ENCODE results near the gene SEMA4D. TPM values are rescaled to one million over a fixed set of nuclear protein-coding genes. Genes with fewer than 3 reads are reported as not detected.

SEMA4D gene
- total and polyA plus RNA-seq, 2 of the 13 experiments (the other 11 are each of a cell fraction or from before 2014, with no cell fraction given), result 0.13 to 0.16 TPM

DNA sequence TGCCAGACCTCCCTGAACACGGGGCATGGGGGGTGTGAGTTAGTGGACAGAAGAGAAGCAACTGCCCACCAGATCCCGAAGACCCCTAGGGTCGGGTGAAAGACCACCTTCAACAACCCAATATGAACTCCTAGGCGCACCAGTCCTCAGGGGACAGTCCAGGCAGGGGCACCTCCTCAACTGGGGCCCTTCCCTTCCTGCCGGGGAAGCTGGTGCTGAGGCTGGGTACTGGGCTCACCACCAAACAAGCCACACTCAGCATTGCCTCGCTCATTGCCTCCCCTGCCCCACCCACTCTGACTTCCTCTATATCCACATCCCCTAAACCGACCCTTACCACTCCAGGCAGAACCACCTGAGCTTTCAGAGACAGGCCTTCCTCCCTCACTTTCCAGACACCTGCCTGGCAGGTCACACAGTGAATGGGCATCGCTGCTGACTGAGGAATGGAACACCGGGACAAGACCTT, 42.5 kb downstream of the SEMA4D start:
- BruUV-seq (replicated peaks), result no TSS peak
- Histone ChIP-seq H3K36me3 (replicated peaks in 1 of 2; ENCODE audit: control insufficient read depth in 1 of 2, insufficient read depth in 2 of 2, low read length in 2 of 2) (no peaks in the 10 kb centered on the region), H3K79me2 (ENCODE audit: insufficient read depth, low read length) (no peaks in the 10 kb centered on the region), H3K27me3 (ENCODE audit: control insufficient read depth in 1 of 2, insufficient read depth in 2 of 2, low read length in 2 of 2) (0 out of 5 replicates have a peak, but pooled peaks cover 0 to 3% of the 10 kb centered on the region in 2 experiments), H3K9ac (ENCODE audit: insufficient read depth, low read depth, low read length) (no peak overlapping the region), H4K20me1 (ENCODE audit: insufficient read depth, low read length) (no peaks in the 10 kb centered on the region), H2AFZ (ENCODE audit: low read length) (no peak overlapping the region), H3K27ac (ENCODE audit: extremely low read length, insufficient read depth, low read length) (no peak overlapping the region), H3K4me1 (ENCODE audit: insufficient read depth, low read length) (no peaks in the 10 kb centered on the region), H3K9me3 (ENCODE audit: low read length) (no peaks in the 10 kb centered on the region), H3K4me2 (ENCODE audit: low read depth, low read length) (no peak overlapping the region), H3K4me3 (replicated peaks in 1 of 3; ENCODE audit: insufficient read depth in 1 of 3, low read depth in 2 of 3, low read length in 3 of 3) (no peak overlapping the region)
- ATAC-seq, result no peak
- in situ Hi-C loops (cut with HindIII; ENCODE audit: extremely low pct_ligation_motif_present, low pct_unique_long_range_greater_than_20kb), result no loop called here
- no peak for DNase-seq (ENCODE audit: low spot score)
- CTCF ChIA-PET (ENCODE audit: low intra/inter-chr PET ratio, low total read pairs), result no interaction called here
- TF ChIP-seq ZNF768 (CRISPR knock-in tag; IDR thresholded peaks at IDR 0.05), result no peak
- no peak for TF ChIP-seq ATF1 (CRISPR knock-in tag; IDR thresholded peaks at IDR 0.05)
- no peak for TF ChIP-seq ARID2 (CRISPR knock-in tag; IDR thresholded peaks at IDR 0.05; ENCODE audit: borderline replicate concordance)
- intact Hi-C loops (cut with micrococcal nuclease; ENCODE audit: unreplicated experiment), result no loop called here
- POLR2A ChIA-PET, result no interaction called here
- WGBS (ENCODE audit: low lambda C conversion rate), result 30% methylated on average over 4 of the region's 9 CpGs
- no peak for FAIRE-seq

DNA sequence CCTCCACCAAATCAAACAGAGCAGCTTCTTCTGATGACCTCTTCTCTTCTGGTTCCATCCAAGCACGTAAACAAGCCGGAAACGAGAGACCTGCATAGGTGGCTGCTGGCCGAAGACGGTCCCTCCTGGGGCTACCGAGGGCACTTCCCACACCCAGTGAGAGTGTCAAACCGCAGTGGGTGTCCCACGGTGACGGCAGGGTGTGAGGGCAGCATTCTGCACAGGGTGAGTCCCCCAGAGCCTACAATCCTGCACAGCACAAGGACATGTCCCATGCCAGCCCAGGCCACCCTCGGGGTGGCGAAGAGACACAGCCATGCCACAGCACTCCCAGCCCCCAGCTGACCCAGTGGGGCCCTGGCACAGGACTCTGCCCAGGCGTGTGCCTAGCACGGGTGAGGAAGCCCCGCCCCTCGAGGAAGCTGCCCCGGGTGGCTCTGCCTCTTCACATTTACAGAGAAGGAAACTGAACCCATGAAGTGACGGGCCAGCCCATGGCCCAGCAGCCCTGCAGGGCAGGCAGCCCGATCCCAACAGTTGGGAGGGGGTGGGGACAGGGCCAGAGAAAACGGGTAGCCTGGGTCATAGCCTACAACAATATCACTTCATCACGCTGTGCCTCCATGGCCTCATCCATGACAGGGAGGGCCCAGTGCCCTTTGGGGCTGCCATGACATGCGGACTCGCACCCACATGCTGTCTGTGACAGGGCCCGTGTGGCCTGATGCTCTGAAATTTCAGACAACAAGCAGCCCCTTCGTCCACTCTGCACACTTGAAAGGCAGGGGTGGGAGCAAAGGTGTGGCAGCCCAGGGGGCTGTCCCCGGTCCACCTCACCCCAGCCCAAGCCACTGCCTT, 43.2 kb downstream of the SEMA4D start:
- no peak for DNase-seq (ENCODE audit: low spot score)
- Histone ChIP-seq H3K27me3 (ENCODE audit: control insufficient read depth in 1 of 2, insufficient read depth in 2 of 2, low read length in 2 of 2) (0 out of 5 replicates have a peak, but pooled peaks cover 0 to 3% of the 10 kb centered on the region in 2 experiments), H4K20me1 (ENCODE audit: insufficient read depth, low read length) (no peaks in the 10 kb centered on the region), H3K4me2 (ENCODE audit: low read depth, low read length) (no peak overlapping the region), H3K9ac (ENCODE audit: insufficient read depth, low read depth, low read length) (no peak overlapping the region), H3K36me3 (replicated peaks in 1 of 2; ENCODE audit: control insufficient read depth in 1 of 2, insufficient read depth in 2 of 2, low read length in 2 of 2) (no peaks in the 10 kb centered on the region), H3K9me3 (ENCODE audit: low read length) (no peaks in the 10 kb centered on the region), H3K4me3 (replicated peaks in 1 of 3; ENCODE audit: insufficient read depth in 1 of 3, low read depth in 2 of 3, low read length in 3 of 3) (no peak overlapping the region), H3K79me2 (ENCODE audit: insufficient read depth, low read length) (no peaks in the 10 kb centered on the region), H3K27ac (ENCODE audit: extremely low read length, insufficient read depth, low read length) (no peak overlapping the region), H3K4me1 (ENCODE audit: insufficient read depth, low read length) (no peaks in the 10 kb centered on the region), H2AFZ (ENCODE audit: low read length) (no peak overlapping the region)
- in situ Hi-C loops (cut with HindIII; ENCODE audit: extremely low pct_ligation_motif_present, low pct_unique_long_range_greater_than_20kb) (no loop called here), intact Hi-C loops (cut with micrococcal nuclease; ENCODE audit: unreplicated experiment) (no loop called here)
- FAIRE-seq, result no peak
- ATAC-seq, result no peak
- ChIA-PET POLR2A (no interaction called here), CTCF (ENCODE audit: low intra/inter-chr PET ratio, low total read pairs) (no interaction called here)
- BruUV-seq (replicated peaks), result no TSS peak
- WGBS (ENCODE audit: low lambda C conversion rate), result no CpG with 5 or more reads among the region's 25 CpGs
- TF ChIP-seq, protein P1, sequence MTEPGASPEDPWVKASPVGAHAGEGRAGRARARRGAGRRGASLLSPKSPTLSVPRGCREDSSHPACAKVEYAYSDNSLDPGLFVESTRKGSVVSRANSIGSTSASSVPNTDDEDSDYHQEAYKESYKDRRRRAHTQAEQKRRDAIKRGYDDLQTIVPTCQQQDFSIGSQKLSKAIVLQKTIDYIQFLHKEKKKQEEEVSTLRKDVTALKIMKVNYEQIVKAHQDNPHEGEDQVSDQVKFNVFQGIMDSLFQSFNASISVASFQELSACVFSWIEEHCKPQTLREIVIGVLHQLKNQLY (CRISPR knock-in tag; IDR thresholded peaks at IDR 0.05), result no peak
- TF ChIP-seq, protein P2, sequence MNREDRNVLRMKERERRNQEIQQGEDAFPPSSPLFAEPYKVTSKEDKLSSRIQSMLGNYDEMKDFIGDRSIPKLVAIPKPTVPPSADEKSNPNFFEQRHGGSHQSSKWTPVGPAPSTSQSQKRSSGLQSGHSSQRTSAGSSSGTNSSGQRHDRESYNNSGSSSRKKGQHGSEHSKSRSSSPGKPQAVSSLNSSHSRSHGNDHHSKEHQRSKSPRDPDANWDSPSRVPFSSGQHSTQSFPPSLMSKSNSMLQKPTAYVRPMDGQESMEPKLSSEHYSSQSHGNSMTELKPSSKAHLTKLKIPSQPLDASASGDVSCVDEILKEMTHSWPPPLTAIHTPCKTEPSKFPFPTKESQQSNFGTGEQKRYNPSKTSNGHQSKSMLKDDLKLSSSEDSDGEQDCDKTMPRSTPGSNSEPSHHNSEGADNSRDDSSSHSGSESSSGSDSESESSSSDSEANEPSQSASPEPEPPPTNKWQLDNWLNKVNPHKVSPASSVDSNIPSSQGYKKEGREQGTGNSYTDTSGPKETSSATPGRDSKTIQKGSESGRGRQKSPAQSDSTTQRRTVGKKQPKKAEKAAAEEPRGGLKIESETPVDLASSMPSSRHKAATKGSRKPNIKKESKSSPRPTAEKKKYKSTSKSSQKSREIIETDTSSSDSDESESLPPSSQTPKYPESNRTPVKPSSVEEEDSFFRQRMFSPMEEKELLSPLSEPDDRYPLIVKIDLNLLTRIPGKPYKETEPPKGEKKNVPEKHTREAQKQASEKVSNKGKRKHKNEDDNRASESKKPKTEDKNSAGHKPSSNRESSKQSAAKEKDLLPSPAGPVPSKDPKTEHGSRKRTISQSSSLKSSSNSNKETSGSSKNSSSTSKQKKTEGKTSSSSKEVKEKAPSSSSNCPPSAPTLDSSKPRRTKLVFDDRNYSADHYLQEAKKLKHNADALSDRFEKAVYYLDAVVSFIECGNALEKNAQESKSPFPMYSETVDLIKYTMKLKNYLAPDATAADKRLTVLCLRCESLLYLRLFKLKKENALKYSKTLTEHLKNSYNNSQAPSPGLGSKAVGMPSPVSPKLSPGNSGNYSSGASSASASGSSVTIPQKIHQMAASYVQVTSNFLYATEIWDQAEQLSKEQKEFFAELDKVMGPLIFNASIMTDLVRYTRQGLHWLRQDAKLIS (CRISPR knock-in tag; IDR thresholded peaks at IDR 0.05), result no peak
- TF ChIP-seq HCFC1 (IDR thresholded peaks at IDR 0.05; ENCODE audit: low read depth, low read length) (no peak), PTBP1 (IDR thresholded peaks at IDR 0.05; ENCODE audit: low read depth, low read length, poor library complexity, severe bottlenecking) (no peak), TGIF2 (CRISPR knock-in tag; IDR thresholded peaks at IDR 0.05) (no peak), HNRNPL (IDR thresholded peaks at IDR 0.05; ENCODE audit: low read depth, low read length) (no peak)
